H1 (cell line): ENCODE results near the gene ENPP7.

ENCODE experiments used
- CTCF ChIP-seq, 3 experiments: IDR thresholded peaks; 1 replicate in 2 of 3; 2 replicates in 1 of 3; pipeline versions ENCODE4 v1.5.1 to v1.6.1; 2011; ENCODE audit warnings: low read length in 3 of 3, mild to moderate bottlenecking in 3 of 3, inconsistent platforms in 2 of 3, low read depth in 1 of 3, moderate library complexity in 1 of 3; ENCODE audit not compliant: insufficient read depth in 1 of 3; ENCODE audit errors: control extremely low read depth in 1 of 3
- EGR1 ChIP-seq: IDR thresholded peaks from 2 replicates; pipeline ENCODE4 v1.6.1; 2011; ENCODE audit warnings: low read depth, low read length, borderline replicate concordance
- FOSL1 ChIP-seq: IDR thresholded peaks from 2 replicates; pipeline ENCODE4 v1.6.1; 2011; ENCODE audit warnings: mild to moderate bottlenecking, low read depth, low read length, moderate library complexity; ENCODE audit not compliant: insufficient read depth
- HDAC6 ChIP-seq: IDR thresholded peaks from one replicate; pipeline ENCODE4 v1.7.1; 2012; ENCODE audit warnings: low read depth, mild to moderate bottlenecking, inconsistent platforms, low read length, moderate library complexity
- POLR2AphosphoS5 ChIP-seq: IDR thresholded peaks from 2 replicates; pipeline ENCODE4 v1.6.1; 2011; ENCODE audit warnings: low read depth, low read length
- SP2 ChIP-seq: IDR thresholded peaks from 2 replicates; pipeline ENCODE4 v1.6.1; 2012; ENCODE audit warnings: mild to moderate bottlenecking, low read length, inconsistent platforms
- USF2 ChIP-seq: IDR thresholded peaks from 2 replicates; pipeline ENCODE4 v1.6.1; 2011; ENCODE audit warnings: low read length, improper control_type of control experiment

GRCh38 chr17:79750650-79751545 is 20.2 kb downstream of the ENPP7 start:
- TF ChIP-seq HDAC6 (no peak), USF2 (no peak), CTCF (IDR thresholded peaks at IDR 0.05; ENCODE audit: control extremely low read depth in 1 of 3, insufficient read depth in 1 of 3, low read depth in 1 of 3, low read length in 3 of 3) (no peak), SP2 (no peak), FOSL1 (no peak), EGR1 (no peak), POLR2AphosphoS5 (no peak)
